Measurements from ENCODE around the gene DEAF1.

Gene DEAF1

GRCh38 chr11:620935-621814 is 73.8 kb downstream of the DEAF1 start:
- FAIRE-seq = no peak

GRCh38 chr11:620201-620600 is 74.8 kb downstream of the DEAF1 start:
- FAIRE-seq = no peak

GRCh38 chr11:619628-620050 is 75.4 kb downstream of the DEAF1 start:
- no peak for FAIRE-seq

GRCh38 chr11:618856-619627 is 76.0 kb downstream of the DEAF1 start:
- FAIRE-seq = no peak

- FAIRE-seq = no peak
Observed at GRCh38 chr11:617912-618682, 76.9 kb downstream of the DEAF1 start.

GRCh38 chr11:617199-617911 is 77.7 kb downstream of the DEAF1 start:
- FAIRE-seq = no peak

- no peak for FAIRE-seq
Observed at GRCh38 chr11:616320-617198, 78.5 kb downstream of the DEAF1 start.

GRCh38 chr11:615504-616319 is 79.3 kb downstream of the DEAF1 start, which contains the start of gene IRF7:
IRF7 (minus strand) TSS chr11:615950; CDS start chr11:615364, 586 bp downstream.
- no peak for FAIRE-seq

GRCh38 chr11:614623-615503 is 80.2 kb downstream of the DEAF1 start:
- FAIRE-seq = no peak

- FAIRE-seq = no peak
Observed at GRCh38 chr11:614021-614622, 80.9 kb downstream of the DEAF1 start.

- no peak for FAIRE-seq
Observed at GRCh38 chr11:613369-613968, 81.6 kb downstream of the DEAF1 start.

- no peak for FAIRE-seq
Observed at GRCh38 chr11:612961-613300, 82.1 kb downstream of the DEAF1 start.

GRCh38 chr11:612201-612960 is 82.6 kb downstream of the DEAF1 start:
- FAIRE-seq = no peak

- no peak for FAIRE-seq
Observed at GRCh38 chr11:611001-611996, 83.7 kb downstream of the DEAF1 start.

- FAIRE-seq = no peak
Observed at GRCh38 chr11:610146-610801, 84.7 kb downstream of the DEAF1 start.

- FAIRE-seq = no peak
Observed at GRCh38 chr11:609341-609811, 85.6 kb downstream of the DEAF1 start.

All from A204.1 (cell line).